ENCODE data around the gene CLEC10A.
"Not testable (repeated sequence)": the region's sequence is repeated elsewhere in the genome, so short reads cannot be mapped to it uniquely, and the experiment has no call there.

The CLEC10A gene

GRCh38 chr17:7124923-7125322, 44.9 kb upstream of the CLEC10A start:
- H3K9ac ChIP-seq: no peak overlapping the region
- no peak overlapping the region for H3K4me3 ChIP-seq (ENCODE audit: low read depth, low read length)
- H3K79me2 ChIP-seq: no peaks in the 10 kb centered on the region
- no peaks in the 10 kb centered on the region for H3K4me1 ChIP-seq
- no peak for TF ChIP-seq CTCF (IDR thresholded peaks at IDR 0.05)
- H3K27me3 ChIP-seq (ENCODE audit: control insufficient read depth, insufficient read depth, low read length): no peaks in the 10 kb centered on the region
- no peak overlapping the region for H3K27ac ChIP-seq
- no peak overlapping the region for H3K4me2 ChIP-seq (ENCODE audit: low read length)
- no peaks in the 10 kb centered on the region for H3K9me3 ChIP-seq (ENCODE audit: control insufficient read depth, low read length)
- H2AFZ ChIP-seq: no peak overlapping the region
- H3K36me3 ChIP-seq (ENCODE audit: control insufficient read depth, insufficient read depth, low read length): no peaks in the 10 kb centered on the region

GRCh38 chr17:7123844-7124243, 43.8 kb upstream of the CLEC10A start:
- H3K4me2 ChIP-seq (ENCODE audit: low read length): no peak overlapping the region
- H3K4me1 ChIP-seq: no peaks in the 10 kb centered on the region
- no peak overlapping the region for H2AFZ ChIP-seq
- H3K27me3 ChIP-seq (ENCODE audit: control insufficient read depth, insufficient read depth, low read length): no peaks in the 10 kb centered on the region
- H3K79me2 ChIP-seq: no peaks in the 10 kb centered on the region
- H3K27ac ChIP-seq: no peak overlapping the region
- no peak for TF ChIP-seq CTCF (IDR thresholded peaks at IDR 0.05)
- no peak overlapping the region for H3K9ac ChIP-seq
- H3K9me3 ChIP-seq (ENCODE audit: control insufficient read depth, low read length): no peaks in the 10 kb centered on the region
- no peaks in the 10 kb centered on the region for H3K36me3 ChIP-seq (ENCODE audit: control insufficient read depth, insufficient read depth, low read length)
- no peak overlapping the region for H3K4me3 ChIP-seq (ENCODE audit: low read depth, low read length)

GRCh38 chr17:7122381-7122780, 42.3 kb upstream of the CLEC10A start:
- no peak overlapping the region for H3K4me3 ChIP-seq (ENCODE audit: low read depth, low read length)
- H2AFZ ChIP-seq: no peak overlapping the region
- TF ChIP-seq CTCF (IDR thresholded peaks at IDR 0.05): no peak
- no peak overlapping the region for H3K27ac ChIP-seq
- H3K4me1 ChIP-seq: no peaks in the 10 kb centered on the region
- H3K9ac ChIP-seq: no peak overlapping the region
- no peaks in the 10 kb centered on the region for H3K79me2 ChIP-seq
- no peaks in the 10 kb centered on the region for H3K27me3 ChIP-seq (ENCODE audit: control insufficient read depth, insufficient read depth, low read length)
- no peaks in the 10 kb centered on the region for H3K36me3 ChIP-seq (ENCODE audit: control insufficient read depth, insufficient read depth, low read length)
- no peaks in the 10 kb centered on the region for H3K9me3 ChIP-seq (ENCODE audit: control insufficient read depth, low read length)
- H3K4me2 ChIP-seq (ENCODE audit: low read length): no peak overlapping the region

- not testable (repeated sequence) for H3K27me3 ChIP-seq (ENCODE audit: control insufficient read depth, insufficient read depth, low read length)
Measured at GRCh38 chr17:7120635-7121034, 40.6 kb upstream of the CLEC10A start.

GRCh38 chr17:7120123-7120522, 40.1 kb upstream of the CLEC10A start:
- Histone ChIP-seq H3K9ac (no peak overlapping the region), H3K4me2 (ENCODE audit: low read length) (no peak overlapping the region), H3K4me1 (no peaks in the 10 kb centered on the region), H3K36me3 (ENCODE audit: control insufficient read depth, insufficient read depth, low read length) (no peaks in the 10 kb centered on the region), H3K9me3 (ENCODE audit: control insufficient read depth, low read length) (no peaks in the 10 kb centered on the region), H3K4me3 (ENCODE audit: low read depth, low read length) (no peak overlapping the region), H3K79me2 (no peaks in the 10 kb centered on the region), H3K27me3 (ENCODE audit: control insufficient read depth, insufficient read depth, low read length) (no peaks in the 10 kb centered on the region), H2AFZ (no peak overlapping the region), H3K27ac (no peak overlapping the region)
- TF ChIP-seq CTCF (IDR thresholded peaks at IDR 0.05): no peak

More at GRCh38 chr17:7120635-7121034, 40.6 kb upstream of the CLEC10A start:
- H2AFZ ChIP-seq; H3K36me3 ChIP-seq (ENCODE audit: control insufficient read depth, insufficient read depth, low read length); H3K9me3 ChIP-seq (ENCODE audit: control insufficient read depth, low read length); H3K4me2 ChIP-seq (ENCODE audit: low read length); H3K4me3 ChIP-seq (ENCODE audit: low read depth, low read length); H3K79me2 ChIP-seq; H3K9ac ChIP-seq; H3K4me1 ChIP-seq: not testable (repeated sequence)
- peak overlapping the region; percentile 15 for H3K27ac ChIP-seq

All from parathyroid adenoma (tissue), 2 donors.